Parietal lobe (tissue), 1 donor: Measurements from ENCODE around the gene OR52E4. TPM values are rescaled to one million over a fixed set of nuclear protein-coding genes. Genes with fewer than 3 reads are reported as not detected.

Experiments used
- total RNA-seq: library from RNA; depleted of rRNA; stranded (reverse); fragments of >200 nt; gene quantifications from one replicate; pipeline ENCODE4 v1.2.3, GENCODE V29; 2014

Gene OR52E4
- not detected for total RNA-seq

DNA sequence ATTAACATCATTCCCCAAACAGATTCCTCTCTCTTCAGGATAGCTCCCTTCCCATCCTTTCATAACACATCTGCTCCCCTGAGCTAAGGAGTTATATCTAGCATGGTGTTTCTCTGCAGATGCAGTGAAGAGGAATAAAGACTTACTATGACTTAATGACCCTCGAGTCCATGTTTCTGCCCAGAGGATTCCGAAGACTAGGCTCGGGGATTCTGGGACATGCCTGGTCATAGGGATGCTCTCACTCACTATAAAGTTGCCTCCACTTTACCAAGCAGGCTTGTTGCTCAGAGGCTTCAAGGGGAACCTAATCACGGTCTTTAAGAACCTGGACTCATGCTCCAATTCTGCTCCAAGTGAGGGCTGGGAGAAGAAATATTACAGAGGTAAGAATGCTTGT is at the start of gene OR52E4:
Gene OR52E4, plus strand, starts transcription at position 301 of the 400 bp plus-strand sequence. CDS start 3,664 bp downstream, outside the sequence.

DNA sequence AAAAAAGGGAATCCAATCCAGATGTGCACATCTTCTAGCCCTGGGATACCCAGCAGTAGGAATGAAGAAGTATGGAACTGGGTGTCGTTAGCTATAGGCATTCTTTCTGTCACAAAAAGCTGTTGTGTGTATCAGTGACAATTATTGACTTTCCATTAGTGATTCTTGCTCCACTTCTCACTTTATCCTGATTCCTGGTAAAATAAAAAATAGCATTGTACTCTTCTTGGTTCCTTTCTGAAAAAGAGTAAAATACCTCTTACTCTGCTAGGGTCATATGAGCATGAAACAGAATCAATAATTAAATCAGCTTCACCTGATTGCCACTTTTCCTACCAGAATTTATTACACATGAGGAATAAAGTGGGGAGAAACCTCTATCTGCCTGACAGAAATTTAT is 38.6 kb upstream of the OR52E4 start, which contains the start of gene OR52E6:
Gene OR52E6, minus strand, starts transcription at position 101 of the 400 bp plus-strand sequence. Its CDS starts 0 bp downstream, at position 101.

DNA sequence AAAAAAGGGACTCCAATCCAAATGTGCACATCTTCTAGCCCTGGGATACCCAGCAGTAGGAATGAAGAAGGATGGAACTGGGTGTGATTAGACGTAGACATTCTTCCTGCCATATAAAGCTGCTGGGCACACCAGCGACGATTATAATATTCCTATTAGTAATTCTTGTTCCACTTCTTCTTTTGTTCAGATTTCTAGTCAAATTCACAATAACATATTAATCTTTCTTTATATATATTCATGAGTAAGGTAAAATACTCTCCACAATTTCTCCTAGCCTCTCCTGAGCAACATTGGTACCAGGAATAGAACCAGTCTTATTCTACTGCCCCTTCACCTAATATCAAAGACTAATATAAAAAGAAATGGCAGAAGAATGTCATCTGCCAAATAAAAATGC is 22.8 kb upstream of the OR52E4 start, which contains the start of gene OR52E8:
Gene OR52E8, minus strand, starts transcription at position 101 of the 400 bp plus-strand sequence. Its CDS starts 0 bp downstream, at position 101.

DNA sequence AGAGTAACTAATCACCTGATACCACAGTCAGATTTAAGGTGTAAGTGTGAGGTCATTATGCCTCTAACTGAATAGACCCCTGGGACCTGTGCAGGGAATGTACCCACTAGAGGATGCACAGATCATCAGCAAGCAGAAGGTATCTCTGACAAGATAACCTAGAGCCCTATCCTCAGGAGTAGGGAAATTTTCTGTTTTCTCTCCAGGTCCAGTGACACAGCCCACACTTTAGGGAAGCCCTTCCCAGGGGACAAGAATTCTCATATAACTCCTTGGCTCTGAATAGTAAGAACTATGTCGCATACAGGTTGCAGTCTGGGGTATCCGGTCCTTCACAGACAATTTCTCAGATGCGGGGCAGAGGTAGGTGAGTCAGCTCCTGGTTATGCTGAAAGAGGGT is 12.5 kb downstream of the OR52E4 start, which contains the start of gene OR52E5:
Gene OR52E5, plus strand, starts transcription at position 301 of the 400 bp plus-strand sequence. CDS start 7,569 bp downstream, outside the sequence.

Other genes with a start within 250 kb of the OR52E4 start
- gene TRIM5, start 195.6 kb upstream of the OR52E4 start, total RNA-seq = 6.6 TPM
- gene TRIM22, start 190.8 kb upstream of the OR52E4 start, total RNA-seq = 20.7 TPM
- not detected for gene OR56B1, start 144.2 kb upstream of the OR52E4 start, total RNA-seq
- 0.63 TPM for gene OR52N4, start 126.4 kb upstream of the OR52E4 start, total RNA-seq
- gene OR52N5, start 97.3 kb upstream of the OR52E4 start, total RNA-seq = 0.63 TPM
- gene OR52N1, start 89.4 kb upstream of the OR52E4 start, total RNA-seq = 0.94 TPM
- gene OR52N2, start 71.7 kb upstream of the OR52E4 start, total RNA-seq = not detected
- 0.94 TPM for gene OR52E6, start 38.7 kb upstream of the OR52E4 start, total RNA-seq
- 0.63 TPM for gene OR52E8, start 22.9 kb upstream of the OR52E4 start, total RNA-seq
- gene OR52E5, start 12.6 kb downstream of the OR52E4 start, total RNA-seq = not detected
- not detected for gene OR56A3, start 61.6 kb downstream of the OR52E4 start, total RNA-seq
- gene OR56A5, start 87.9 kb downstream of the OR52E4 start, total RNA-seq = not detected
- gene OR52L1, start 106.4 kb downstream of the OR52E4 start, total RNA-seq = not detected
- gene OR56A4, start 126.3 kb downstream of the OR52E4 start, total RNA-seq = 0.31 TPM
- 0.31 TPM for gene OR56A1, start 150.1 kb downstream of the OR52E4 start, total RNA-seq
- gene OR56B4, start 227.1 kb downstream of the OR52E4 start, total RNA-seq = not detected